ENCODE data around the gene GLT6D1.

Gene GLT6D1

GRCh38 chr9:135608294-135608998, 30.9 kb downstream of the GLT6D1 start:
- no peak overlapping the region for H3K4me3 ChIP-seq (replicated peaks; ENCODE audit: low read depth, low read length)
- TF ChIP-seq CTCF (IDR thresholded peaks at IDR 0.05; ENCODE audit: low read length, missing control alignments), result no peak
- no peak for DNase-seq (ENCODE audit: low read depth)

GRCh38 chr9:135607401-135608293, 31.7 kb downstream of the GLT6D1 start:
- no peak for TF ChIP-seq CTCF (IDR thresholded peaks at IDR 0.05; ENCODE audit: low read length, missing control alignments)
- no peak for DNase-seq (ENCODE audit: low read depth)
- H3K4me3 ChIP-seq (replicated peaks; ENCODE audit: low read depth, low read length), result no peak overlapping the region

GRCh38 chr9:135606885-135607259, 32.5 kb downstream of the GLT6D1 start:
- TF ChIP-seq CTCF (IDR thresholded peaks at IDR 0.05; ENCODE audit: low read length, missing control alignments), result no peak

GRCh38 chr9:135605238-135605781, 34.0 kb downstream of the GLT6D1 start:
- TF ChIP-seq CTCF (IDR thresholded peaks at IDR 0.05; ENCODE audit: low read length, missing control alignments), result no peak
- DNase-seq (ENCODE audit: low read depth), result no peak

More at GRCh38 chr9:135606885-135607259, 32.5 kb downstream of the GLT6D1 start:
- DNase-seq (ENCODE audit: low read depth), result no peak
- no peak overlapping the region for H3K4me3 ChIP-seq (replicated peaks; ENCODE audit: low read depth, low read length)

GRCh38 chr9:135604437-135605237, 34.7 kb downstream of the GLT6D1 start:
- no peak overlapping the region for H3K4me3 ChIP-seq (replicated peaks; ENCODE audit: low read depth, low read length)
- no peak for DNase-seq (ENCODE audit: low read depth)
- TF ChIP-seq CTCF (IDR thresholded peaks at IDR 0.05; ENCODE audit: low read length, missing control alignments), result no peak

More at GRCh38 chr9:135605238-135605781, 34.0 kb downstream of the GLT6D1 start:
- H3K4me3 ChIP-seq (replicated peaks; ENCODE audit: low read depth, low read length), result no peak overlapping the region

- DNase-seq (ENCODE audit: low read depth), result peak; percentile 48
- H3K4me3 ChIP-seq (replicated peaks; ENCODE audit: low read depth, low read length), result no peak overlapping the region
- peak; percentile 73 for TF ChIP-seq CTCF (IDR thresholded peaks at IDR 0.05; ENCODE audit: low read length, missing control alignments)
Observed at GRCh38 chr9:135602789-135603481, 36.4 kb downstream of the GLT6D1 start.

Measured in fibroblast of pulmonary artery (primary cell).